Coronary artery (tissue), 2 donors: ENCODE measurements around the gene SORCS1.

Source experiments
- DNase-seq: peaks from one replicate; pipeline ENCODE4 v3.0.0-alpha.2; 2017; ENCODE audit warnings: low spot score
- H3K27ac ChIP-seq, 2 donors: fragments of 200-600 bp; sonication (generic); one replicate each; pipeline ENCODE4 v1.5.1; 2016 to 2019
- H3K4me3 ChIP-seq: fragments of 200-600 bp; sonication (generic); 2 replicates; pipeline ENCODE4 v1.5.1; 2016; ENCODE audit warnings: mild to moderate bottlenecking, moderate library complexity
- CTCF ChIP-seq: fragments of 200-600 bp; sonication (generic); IDR thresholded peaks from one replicate; pipeline ENCODE4 v1.5.1; 2019; ENCODE audit warnings: antibody characterized with exemption

The SORCS1 gene

GRCh38 chr10:106577266-106577665, 587.2 kb downstream of the SORCS1 start:
- no peak for DNase-seq
- H3K4me3 ChIP-seq, result no peak overlapping the region
- no peak overlapping the region for H3K27ac ChIP-seq
- no peak for TF ChIP-seq CTCF

GRCh38 chr10:106576534-106576933, 588.0 kb downstream of the SORCS1 start:
- TF ChIP-seq CTCF, result no peak
- Histone ChIP-seq H3K27ac (no peak overlapping the region), H3K4me3 (no peak overlapping the region)
- DNase-seq, result no peak

- TF ChIP-seq CTCF, result no peak
- Histone ChIP-seq H3K4me3 (no peak overlapping the region), H3K27ac (no peak overlapping the region)
- DNase-seq, result no peak
Measured at GRCh38 chr10:106573106-106573505, 591.4 kb downstream of the SORCS1 start.

GRCh38 chr10:106571192-106571946, 593.1 kb downstream of the SORCS1 start:
- H3K4me3 ChIP-seq, result no peak overlapping the region
- DNase-seq, result no peak

GRCh38 chr10:106570268-106570667, 594.2 kb downstream of the SORCS1 start:
- DNase-seq, result no peak
- Histone ChIP-seq H3K4me3 (no peak overlapping the region), H3K27ac (no peak overlapping the region)
- TF ChIP-seq CTCF, result no peak

More at GRCh38 chr10:106571192-106571946, 593.1 kb downstream of the SORCS1 start:
- H3K27ac ChIP-seq, result no peak overlapping the region
- no peak for TF ChIP-seq CTCF

DNA sequence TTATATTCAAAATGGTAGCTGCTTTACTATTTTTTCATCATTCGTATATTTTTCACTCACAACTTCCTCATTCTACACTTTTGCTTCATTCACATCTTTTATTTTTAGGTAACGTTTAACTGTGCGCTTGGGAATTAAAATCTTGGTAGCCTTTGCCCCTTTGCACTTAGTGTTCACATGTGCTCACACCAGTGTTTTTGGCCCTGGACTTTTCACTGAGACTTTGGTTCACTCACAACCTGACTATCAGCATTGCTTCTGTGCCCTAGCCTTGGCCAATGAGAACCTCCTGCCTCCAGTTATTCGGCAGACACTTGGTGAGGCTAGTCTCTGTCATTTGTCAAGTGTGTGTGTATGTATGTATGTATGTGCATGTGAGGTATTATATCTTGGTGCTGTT, 596.9 kb downstream of the SORCS1 start:
- no peak for DNase-seq
- no peak overlapping the region for H3K4me3 ChIP-seq
- TF ChIP-seq CTCF, result no peak
- no peak overlapping the region for H3K27ac ChIP-seq

DNA sequence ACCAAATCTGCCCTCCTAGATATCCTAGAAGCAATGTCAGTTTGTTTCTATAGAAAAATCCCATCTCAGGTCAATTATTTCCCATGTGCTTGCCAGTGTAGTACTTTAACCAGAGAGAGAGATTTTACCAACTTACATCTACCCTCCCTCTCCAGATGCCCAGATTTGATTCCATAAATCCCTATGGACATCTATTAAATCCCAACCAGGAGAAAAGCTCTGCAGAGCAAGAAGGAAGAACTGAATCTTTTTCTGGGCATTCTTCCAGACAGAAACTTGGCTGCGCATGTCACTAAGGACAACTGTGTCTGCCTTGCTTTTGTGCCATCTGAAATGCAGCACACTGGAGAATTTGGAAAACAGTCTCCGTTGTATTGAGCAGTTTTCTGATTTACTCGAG, 597.6 kb downstream of the SORCS1 start:
- no peak for TF ChIP-seq CTCF
- Histone ChIP-seq H3K4me3 (no peak overlapping the region), H3K27ac (no peak overlapping the region)
- no peak for DNase-seq
